NCI-H1694 (cell line): ENCODE data around the gene YPEL2.
"Not testable (repeated sequence)": the region's sequence is repeated elsewhere in the genome, so short reads cannot be mapped to it uniquely, and the experiment has no call there.

Experiments
- DNase-seq: peaks from one replicate; lab custom pipeline; 2025; lab: John Stamatoyannopoulos, UW

YPEL2 gene

DNA sequence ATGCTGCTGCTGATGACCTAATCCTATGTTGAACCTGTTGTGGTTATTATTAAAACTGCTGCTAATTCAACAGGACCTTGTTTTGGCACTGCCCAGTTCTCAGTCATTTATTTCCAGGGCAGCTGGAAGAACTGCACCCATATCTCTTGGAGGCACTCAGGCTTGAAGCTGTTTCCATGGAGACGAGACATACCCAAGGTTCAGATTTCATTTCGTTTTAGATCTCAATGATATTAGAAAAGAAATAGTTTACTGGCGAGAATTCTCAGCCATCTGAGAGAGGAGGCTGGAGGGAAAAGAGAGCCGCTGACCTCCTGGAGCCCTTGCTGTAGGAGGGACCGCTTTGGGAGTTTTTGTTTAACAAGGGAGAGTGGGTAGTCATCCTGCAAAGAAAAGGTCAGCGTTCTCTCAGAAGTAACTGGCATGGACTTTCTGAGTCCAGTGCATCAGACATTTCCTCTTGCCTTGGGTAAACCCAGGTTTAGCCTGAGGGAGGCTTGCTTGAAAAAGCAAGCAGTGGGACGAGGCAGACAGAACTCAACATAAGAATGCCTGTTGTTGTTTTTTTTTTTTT lies 75.4 kb downstream of the YPEL2 start:
- DNase-seq, result peak; percentile 69

DNA sequence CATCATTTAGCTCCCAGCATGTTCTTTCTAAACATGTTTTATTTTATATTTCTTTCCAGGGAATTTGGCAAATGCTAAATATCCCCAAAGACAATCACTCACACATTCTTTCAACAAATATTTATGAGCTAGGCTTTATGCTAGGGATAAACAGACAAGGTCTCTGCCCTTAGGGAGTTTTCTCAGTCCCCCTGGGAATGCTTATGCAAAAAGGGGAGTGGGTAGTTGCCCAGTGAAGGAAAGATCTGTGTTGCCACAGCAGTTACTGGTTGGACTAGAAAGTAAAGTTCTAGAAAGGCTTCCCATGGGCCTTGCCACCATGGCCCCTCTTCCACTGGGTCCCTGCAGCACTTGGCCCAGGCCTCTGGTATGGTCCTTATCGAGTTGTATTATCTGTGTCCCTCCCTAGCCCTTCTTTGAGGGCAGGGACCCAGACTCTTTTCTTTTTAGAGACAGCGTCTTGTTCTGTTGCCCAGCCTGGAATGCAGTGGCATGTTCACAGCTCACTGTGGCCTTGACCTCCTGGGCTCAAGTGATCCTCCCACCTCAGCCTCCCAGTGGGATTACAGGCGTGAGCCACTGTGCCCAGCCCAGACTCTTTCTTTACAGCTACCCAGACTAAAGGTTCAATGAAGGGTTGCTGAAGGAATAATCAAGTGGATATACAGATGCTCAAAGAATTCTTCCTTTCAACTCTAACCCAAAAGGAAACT lies 78.0 kb downstream of the YPEL2 start:
- no peak for DNase-seq

DNA sequence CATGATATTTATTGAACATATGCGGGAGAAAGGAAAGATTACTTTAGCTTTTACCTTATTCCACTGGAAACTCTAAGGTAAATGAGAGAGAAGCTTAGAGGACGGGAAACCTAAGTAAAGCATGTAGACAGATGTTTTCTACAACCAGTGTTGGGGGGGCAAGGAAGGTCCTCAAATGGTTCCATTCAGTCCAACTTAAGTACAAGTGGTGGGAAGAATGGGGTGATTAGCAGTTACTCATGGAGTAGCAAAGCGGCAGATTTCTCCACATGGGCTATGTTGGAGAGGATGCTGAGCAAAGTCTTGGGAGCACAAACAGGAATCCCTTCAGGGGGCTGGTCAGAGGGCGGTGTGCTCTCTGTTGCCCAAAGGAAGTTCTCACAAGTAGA lies 78.6 kb downstream of the YPEL2 start:
- no peak for DNase-seq

DNA sequence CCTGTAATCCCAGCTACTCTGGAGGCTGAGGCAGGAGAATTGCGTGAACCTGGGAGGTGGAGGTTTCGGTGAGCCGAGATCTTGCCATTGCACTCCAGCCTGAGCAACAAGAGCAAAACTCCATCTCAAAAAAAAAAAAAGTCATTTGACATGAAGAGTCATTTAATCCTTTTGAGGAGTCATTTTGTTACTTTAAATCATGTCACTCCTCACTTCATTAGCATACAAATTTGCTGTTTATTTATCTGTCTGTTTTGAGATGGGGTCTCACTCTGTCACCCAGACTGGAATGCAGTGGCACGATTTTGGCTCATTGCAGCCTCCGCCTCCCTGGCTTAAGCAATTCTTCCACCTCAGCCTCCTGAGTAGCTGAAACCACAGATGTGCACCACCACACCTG lies 81.0 kb downstream of the YPEL2 start:
- DNase-seq, result not testable (repeated sequence)

DNA sequence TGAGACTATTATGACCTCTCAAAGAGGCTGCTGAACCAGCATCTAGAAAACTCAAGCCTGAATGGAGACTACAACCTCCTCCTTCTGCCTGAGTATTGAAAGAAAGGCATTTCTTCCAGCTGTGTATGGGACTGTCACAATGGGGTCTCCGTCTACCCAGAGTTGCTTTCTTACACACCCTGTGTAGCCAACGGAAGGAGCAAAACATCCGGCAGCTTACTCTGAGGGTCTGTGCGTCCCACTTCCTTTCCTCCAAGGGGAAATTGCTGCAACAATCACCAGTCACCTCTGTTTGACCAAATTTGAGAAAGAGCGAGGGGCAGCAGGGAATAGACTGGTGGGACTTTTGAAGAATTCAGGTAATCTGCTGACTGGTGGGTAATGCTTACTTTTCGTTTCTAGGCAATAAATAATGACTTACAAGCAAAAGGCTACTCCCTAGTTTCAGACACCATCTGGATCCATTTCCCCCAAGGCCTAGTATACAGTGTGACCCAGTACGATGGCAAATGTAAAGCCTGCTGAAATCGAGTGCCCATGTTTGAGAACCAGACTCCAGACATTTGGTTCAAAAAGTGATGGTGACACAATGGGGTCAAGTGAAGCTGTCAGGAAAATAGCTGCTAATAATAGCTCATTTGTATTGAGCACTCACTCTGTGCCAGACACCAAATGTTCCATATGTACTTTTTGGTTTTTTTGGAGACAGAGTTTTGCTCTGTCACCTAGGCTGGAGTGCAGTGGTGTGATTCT lies 81.7 kb downstream of the YPEL2 start:
- no peak for DNase-seq

DNA sequence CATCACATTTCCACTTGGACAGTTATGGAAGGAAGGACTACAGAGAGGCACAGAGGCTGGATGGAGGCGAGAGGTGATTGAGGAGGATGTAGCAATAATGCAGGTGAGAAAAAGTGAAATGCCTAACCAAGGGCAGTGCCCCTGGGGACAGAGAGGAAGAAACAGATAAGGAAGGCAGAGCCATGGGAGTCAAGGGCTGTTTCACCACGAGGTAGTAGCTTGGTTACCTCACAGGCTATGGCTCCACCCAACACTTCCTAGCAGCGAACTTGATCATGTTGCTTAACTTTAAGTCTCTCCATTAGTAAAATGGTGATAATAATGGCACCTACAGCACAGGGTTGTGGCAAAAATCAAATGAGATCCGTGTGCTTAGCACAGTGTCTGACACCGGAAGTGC lies 83.9 kb downstream of the YPEL2 start:
- DNase-seq, result no peak

DNA sequence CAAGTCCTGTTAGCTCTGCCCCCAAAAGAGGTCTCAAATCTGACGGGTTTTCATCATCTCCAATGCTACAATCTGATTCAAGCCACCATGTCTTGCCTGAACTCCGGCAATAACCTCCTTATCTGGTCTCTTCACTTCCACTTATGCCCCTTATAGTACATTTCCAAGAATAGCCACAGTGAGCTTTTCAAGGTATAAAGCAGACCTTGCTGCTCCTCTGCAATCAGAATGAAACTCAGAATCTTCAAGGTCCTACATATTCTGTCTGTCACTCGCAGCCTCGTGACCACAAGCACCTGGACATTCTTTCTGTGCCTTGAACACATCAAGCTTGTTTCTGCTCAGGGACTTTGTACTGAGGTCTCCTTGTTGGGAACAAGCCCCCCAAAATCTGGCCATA lies 84.7 kb downstream of the YPEL2 start:
- no peak for DNase-seq

DNA sequence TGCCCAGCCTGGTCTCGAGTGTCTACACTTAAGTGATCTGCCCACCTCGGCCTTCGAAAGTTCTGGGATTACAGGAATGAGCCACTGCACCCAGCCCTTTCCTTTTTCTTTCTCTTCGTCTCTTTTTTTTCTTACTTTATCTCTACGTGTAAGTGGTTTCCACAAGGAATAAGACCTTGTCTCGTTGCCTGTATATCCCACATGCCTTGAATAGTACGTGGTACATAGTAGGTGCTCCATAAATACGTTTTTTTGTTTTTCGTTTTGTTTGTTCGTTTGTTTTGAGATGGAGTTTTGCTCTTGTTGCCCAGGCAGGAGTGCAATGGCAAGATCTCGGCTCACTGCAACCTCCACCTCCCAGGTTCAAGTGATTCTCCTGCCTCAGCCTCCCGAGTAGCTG lies 86.0 kb downstream of the YPEL2 start:
- DNase-seq, result no peak

DNA sequence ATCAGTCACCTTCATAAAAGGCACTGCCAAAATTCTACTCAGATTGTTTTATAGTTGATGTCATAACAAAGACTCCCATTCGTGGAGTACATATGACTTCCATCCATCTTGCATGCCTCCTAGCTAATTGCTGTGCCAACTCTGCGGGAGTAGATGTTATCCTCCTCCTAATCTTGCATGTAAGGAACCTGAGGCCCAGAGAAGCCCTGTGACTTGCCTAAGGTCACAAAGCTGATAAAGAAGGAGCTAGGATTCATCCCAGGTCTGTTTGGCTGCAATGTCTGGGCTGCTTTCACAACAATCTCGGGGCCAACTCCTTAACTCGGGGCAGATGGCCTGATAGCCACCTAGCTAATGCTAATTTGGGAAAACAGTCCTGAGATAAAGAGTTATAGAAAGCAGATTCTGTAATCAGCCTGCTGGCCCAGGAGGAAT lies 87.3 kb downstream of the YPEL2 start:
- DNase-seq, result no peak

DNA sequence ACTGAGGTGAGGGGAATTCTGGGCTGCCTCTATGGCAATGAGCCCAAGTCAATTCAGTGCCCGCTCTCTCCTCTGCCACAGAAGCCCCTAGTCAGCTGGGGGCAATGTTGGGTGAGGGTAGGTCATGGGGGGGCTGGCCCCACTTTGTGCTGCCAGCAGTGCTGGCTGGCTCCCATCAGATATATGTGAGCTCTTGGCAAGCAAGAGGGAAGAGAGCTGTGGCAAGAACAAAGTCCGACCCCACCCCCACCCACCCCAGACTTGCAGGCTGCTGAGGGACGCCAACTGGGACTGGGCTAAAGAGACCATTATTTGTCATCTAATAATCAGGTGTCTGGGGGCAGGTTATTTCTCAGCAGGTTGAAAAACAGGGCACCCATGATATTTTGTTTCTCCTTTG lies 89.4 kb downstream of the YPEL2 start:
- DNase-seq, result no peak

DNA sequence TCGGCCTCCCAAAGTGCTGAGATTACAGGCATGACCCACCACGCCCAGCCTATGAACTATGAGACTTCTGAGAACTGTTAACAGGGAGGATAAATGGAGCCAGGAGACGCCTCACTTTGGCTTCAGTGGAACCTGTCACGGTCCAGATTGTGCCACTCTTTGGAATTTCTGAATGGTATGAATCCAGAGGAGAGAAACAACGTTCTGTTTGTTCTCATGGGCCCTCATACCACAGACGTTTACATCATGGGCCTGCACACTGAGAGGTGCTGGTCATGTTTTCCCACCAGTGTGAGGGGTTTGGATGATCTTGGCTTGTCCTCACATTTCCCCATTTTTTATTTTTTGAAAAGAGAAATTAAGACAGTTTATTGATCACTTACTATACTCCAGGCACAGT lies 90.3 kb downstream of the YPEL2 start:
- no peak for DNase-seq

DNA sequence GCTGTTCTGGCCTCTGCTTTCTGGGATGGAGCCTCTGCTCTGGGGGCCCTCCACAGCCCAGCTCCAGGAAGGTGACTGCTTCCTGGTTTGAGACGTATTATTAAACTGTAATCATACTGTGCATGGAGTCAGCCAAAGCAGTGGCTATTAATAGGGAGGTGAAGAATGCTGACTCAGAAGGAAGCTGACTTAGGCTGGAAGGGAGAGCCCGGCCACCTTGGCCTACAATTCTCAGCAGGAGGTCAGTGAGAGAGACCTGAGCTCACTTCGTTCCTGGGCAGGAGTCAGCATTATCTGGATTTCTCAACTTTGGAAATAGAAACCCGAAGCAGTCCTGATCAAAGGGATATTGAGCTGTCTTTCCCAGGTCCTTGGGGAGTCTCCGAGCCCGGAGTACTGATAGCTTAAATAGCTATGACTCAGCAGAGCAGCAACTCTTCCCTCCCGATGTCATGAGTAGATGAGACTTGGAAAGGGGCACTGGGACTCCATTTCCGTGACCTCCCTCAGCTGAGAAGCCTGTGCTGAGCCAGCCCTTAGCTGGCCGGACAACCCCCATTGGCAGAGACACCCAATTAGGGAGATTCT lies 91.8 kb downstream of the YPEL2 start:
- DNase-seq, result no peak

DNA sequence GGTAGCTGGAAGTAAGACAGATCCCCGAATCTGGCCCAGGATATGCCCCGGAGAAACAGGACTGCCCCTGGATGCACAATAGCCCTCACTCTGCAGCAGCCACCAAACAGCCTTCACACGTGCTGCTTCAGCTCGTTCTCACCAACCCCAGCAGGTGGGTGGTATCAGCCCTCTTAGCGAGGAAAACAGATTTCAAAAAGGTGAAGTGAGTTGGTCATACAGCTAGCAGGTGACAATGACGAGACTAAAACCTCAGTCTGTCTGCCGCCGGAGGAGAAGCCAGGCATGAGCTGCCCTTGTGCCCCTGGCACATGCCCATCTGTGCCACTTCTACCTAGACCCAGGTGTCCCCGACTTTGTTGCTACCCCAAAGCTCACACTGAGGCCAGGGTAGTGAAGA lies 92.4 kb downstream of the YPEL2 start:
- no peak for DNase-seq

DNA sequence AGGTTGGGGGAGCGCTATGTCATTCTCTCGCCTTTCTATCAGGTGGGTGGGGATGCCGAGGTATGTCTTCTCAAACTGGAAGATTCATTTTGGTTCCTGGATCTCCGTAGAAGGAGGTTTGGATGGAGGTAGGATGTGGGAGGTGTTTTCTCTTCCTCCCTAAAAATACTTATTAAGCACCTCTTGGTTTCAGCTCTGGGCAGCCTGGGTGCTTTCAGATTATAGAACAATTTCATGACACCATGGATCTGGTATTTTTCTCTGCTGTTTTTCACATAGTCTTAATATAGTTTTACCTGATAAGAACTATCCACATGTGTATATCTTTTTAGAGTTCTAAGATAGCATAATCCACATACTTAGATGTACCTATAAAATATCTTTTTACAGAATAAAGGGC lies 92.9 kb downstream of the YPEL2 start:
- no peak for DNase-seq

DNA sequence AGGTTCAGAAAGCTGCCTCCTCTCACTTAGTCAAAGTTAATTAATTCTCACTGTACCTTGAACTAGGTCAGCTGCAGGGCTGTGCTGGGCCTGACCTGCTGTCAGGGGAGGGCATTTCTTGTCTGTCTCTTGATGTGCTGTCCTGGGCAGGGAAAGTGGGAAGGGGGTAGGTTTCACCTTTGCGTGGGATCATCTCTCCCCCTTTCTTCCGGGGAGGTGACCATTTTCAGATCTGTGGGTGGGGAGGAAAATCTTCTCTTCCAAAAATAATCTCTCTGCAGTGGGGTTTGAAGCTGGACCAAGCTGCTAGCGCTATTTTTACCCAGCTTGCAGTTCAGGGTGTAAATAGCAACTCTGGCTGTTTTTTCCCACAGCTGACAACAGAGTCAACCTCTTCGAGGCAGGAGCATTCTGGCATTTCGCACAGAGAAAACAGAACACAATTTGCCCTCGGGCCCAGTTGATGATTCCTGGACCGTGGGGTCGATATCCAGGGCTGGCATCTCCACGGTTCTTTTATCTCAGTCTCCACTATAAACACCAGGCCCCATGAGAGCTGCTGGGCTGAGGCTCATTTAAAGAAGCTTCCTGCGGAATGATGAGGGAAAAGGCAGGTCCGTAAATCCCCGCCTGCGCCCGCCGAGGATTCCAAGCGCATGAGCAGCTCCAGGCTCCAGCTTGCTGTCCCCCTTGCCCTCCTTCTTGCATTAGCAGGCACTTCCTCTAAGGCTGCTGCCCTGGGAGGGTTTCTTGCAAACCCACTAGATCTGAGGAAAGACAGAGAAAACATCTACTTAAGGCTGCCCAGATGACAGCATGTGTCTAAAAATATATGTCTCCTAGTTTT lies 93.9 kb downstream of the YPEL2 start:
- no peak for DNase-seq

DNA sequence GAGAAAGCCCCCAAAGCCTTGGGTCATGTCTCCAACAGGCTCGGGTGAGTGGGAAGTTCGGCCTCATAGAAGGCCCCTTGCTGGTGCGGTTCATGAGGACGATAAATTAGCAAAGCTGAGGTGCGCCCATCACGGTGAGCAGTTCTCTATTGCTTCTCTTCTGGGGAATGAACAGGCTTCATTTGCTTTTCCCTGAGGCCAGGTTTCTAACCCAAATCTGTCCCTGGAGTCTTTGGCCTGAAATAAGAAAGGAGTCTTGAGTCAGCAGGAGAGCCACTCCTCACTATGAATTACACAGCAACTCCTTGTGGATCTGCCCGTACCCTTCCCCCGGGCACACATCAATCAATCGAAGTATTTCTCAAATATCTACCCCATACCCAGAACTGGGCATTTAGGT lies 94.6 kb downstream of the YPEL2 start:
- no peak for DNase-seq

DNA sequence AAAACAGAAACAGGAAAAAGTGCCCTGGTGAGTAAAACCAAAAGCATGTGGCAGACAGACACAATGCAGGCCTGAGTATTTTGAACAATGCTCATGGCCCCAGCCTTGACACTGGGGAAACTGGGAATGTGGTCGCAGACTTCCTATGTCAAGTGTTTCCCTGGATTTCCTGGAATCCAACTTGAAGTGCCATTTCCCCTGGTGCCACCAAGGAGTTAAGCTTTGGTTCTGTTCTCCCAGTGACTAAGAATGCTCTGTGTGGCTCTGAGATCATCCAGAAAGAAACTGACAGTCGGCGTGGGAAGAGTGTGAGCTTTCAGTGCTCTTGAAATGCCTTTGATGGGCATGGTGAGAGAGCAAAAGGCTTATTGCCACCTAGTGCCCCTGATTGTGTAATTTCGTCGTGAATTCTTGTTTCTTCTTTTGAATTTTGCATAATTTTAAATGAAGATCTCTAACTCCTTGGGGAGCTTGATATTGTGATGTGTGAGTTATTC lies 96.0 kb downstream of the YPEL2 start:
- DNase-seq, result no peak

DNA sequence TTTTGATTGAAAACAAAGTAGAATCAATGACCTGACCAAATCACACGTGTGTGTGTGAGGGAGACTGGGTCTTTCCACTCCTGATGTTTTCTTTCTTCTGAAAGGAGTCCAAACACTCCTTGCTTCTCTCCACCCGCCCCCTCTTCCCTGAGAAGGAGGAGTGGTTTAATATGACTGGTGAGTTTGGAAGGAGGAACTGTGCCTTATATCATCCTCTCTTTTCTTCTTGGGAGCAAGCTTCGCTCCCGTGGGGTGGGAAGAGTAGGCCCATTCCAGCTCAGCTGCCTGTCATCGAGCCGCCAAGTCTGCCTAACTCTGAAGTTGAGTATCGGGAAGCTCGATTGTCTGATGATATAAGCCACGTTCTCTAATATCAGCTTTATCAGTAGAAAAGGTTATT lies 96.5 kb downstream of the YPEL2 start:
- DNase-seq, result no peak

DNA sequence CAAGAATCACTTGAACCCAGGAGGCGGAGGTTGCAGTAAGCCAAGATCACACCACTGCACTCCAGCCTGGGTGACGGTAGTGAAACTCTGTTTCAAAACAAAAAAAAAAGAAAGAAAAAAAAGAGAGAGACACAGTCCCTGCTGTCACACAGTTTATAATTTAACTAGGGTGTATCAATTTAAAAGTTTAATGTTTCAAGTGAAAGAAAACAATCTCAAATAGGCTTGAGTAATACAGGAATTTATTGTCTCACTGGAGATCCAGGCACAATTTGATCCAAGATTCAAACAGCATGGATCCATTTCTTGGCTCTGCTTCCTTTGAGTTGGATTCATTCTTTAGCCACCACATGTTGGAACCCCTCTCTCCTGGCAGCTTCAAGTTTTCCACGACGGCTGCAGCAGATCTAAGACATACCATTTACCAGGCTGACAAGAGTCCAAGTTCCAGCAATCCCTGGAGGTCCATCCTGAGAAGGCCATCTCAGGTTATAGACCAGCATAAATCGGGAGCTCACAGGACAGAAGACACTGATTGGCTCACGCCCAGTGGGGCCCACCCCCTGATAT lies 97.5 kb downstream of the YPEL2 start:
- no peak for DNase-seq

DNA sequence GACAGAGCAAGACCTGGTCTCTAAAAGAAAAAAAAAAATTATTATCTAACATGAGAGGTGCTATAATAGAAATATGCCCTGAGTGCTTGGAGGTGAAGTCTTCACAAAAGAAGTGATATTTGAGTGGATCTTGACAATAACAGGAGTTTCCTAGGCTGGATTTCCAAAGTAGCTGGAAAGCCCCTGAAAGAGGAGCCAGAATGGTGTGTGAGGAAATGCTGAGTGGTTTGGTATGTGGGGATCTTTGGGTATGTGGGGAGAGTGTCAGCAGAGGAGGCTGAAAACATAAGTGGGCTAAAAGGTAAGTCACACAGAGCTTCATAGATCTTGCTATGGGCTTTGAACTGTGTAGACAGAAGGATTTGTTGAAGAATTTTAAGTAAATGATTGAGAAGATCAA lies 100.1 kb downstream of the YPEL2 start:
- DNase-seq, result no peak

DNA sequence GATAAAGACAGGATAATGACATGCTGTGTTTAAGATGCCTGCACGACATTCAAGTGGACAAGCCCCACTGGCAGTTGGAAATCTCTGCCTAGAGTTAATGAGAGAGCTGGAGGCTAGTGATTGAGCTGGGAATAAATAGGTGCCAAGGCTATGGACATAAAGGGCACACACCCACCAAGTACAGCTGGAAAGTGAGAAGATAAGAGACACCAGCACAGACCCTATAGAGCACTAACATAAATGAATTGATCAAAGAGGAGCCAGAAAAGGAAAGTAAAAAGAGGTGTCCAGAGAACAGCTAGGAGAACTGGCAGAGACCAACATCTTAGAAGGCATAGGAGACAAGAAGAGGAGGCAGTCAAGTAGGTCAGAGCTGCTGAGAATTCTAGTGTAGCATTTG lies 101.2 kb downstream of the YPEL2 start:
- DNase-seq, result no peak

DNA sequence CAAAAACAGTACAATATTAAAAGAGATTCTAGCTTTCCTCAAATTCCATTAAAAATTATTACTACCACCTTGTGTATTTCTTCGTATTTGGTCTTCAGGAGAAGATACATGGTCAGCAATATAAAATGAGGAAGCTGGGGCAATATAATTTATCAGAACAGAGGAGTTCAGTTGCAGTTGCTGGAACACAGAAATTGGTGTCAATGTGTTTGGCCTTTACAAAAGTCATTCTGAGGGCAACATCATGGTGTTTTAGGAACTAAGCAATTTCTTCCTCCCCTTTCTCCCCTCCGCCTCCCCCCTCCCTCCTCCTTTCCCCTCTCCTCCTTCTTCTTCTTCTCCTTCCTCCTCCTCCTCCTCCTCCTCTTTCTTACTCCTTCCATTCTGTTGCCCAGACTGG lies 102.1 kb downstream of the YPEL2 start:
- no peak for DNase-seq
